ENCODE results near the gene INTS3.
"Not testable (repeated sequence)": the region's sequence is repeated elsewhere in the genome, so short reads cannot be mapped to it uniquely, and the experiment has no call there.

The INTS3 gene

GRCh38 chr1:153724634-153725033 is 3.2 kb upstream of the INTS3 start:
- not testable (repeated sequence) for H3K9me3 ChIP-seq (ENCODE audit: low read length); H2AFZ ChIP-seq (ENCODE audit: low read depth, low read length); H3K4me3 ChIP-seq (ENCODE audit: low read length); H3K27me3 ChIP-seq (ENCODE audit: insufficient read depth, low read length); H3K36me3 ChIP-seq (ENCODE audit: insufficient read depth, low read length)
- H3K4me1 ChIP-seq (ENCODE audit: insufficient read depth, low read length) = peaks cover 14% of the 10 kb centered on the region

DNA sequence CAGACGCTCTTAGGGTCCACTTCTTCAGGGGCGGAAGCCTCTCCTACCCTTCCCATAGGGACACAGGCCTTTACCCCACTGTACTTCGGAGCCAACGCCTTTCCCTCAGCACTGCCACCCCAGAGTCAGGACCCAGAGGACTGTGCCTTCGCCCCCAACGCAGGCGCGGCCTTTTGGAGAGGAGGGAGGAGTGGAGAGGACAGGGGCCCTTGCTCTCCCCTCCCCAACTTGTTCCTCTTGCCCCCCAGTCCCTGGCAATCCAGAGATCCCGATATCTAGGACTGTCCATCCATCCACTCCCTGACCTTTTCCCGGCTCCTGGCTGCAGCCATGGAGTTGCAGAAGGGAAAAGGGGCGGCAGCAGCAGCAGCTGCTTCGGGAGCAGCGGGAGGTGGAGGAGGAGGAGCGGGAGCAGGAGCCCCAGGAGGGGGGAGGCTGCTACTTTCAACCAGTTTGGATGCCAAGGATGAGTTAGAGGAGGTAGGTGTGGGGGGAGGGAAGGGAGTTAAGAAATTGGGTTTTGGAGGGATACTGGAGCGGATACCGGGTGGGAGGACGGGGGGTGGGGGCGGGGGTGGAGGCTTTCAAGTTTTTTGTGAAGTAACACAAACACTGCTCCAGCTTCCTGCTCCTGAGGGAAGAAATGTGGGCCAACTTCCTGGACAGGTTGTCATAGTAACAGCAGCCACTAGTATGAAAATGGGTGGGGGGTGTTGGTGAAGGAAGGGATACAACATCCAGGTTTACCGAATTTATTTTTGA is 636 bp downstream of the INTS3 start:
- Histone ChIP-seq H3K4me1 (ENCODE audit: insufficient read depth, low read length) (peaks cover 27% of the 10 kb centered on the region), H3K9me3 (ENCODE audit: low read length) (no peaks in the 10 kb centered on the region), H3K36me3 (ENCODE audit: insufficient read depth, low read length) (peaks cover 7% of the 10 kb centered on the region), H3K4me3 (ENCODE audit: low read length) (peak overlapping the region; percentile 77), H3K27me3 (ENCODE audit: insufficient read depth, low read length) (no peaks in the 10 kb centered on the region), H2AFZ (ENCODE audit: low read depth, low read length) (no peak overlapping the region)

- Histone ChIP-seq H2AFZ (ENCODE audit: low read depth, low read length) (no peak overlapping the region), H3K4me1 (ENCODE audit: insufficient read depth, low read length) (peaks cover 32% of the 10 kb centered on the region), H3K27me3 (ENCODE audit: insufficient read depth, low read length) (no peaks in the 10 kb centered on the region), H3K36me3 (ENCODE audit: insufficient read depth, low read length) (peaks cover 10% of the 10 kb centered on the region), H3K9me3 (ENCODE audit: low read length) (no peaks in the 10 kb centered on the region), H3K4me3 (ENCODE audit: low read length) (no peak overlapping the region)
Observed at GRCh38 chr1:153730468-153730988, 2.7 kb downstream of the INTS3 start.

- Histone ChIP-seq H3K4me1 (ENCODE audit: insufficient read depth, low read length) (peaks cover 25% of the 10 kb centered on the region), H3K27me3 (ENCODE audit: insufficient read depth, low read length) (no peaks in the 10 kb centered on the region), H3K4me3 (ENCODE audit: low read length) (no peak overlapping the region), H2AFZ (ENCODE audit: low read depth, low read length) (no peak overlapping the region), H3K36me3 (ENCODE audit: insufficient read depth, low read length) (peaks cover 22% of the 10 kb centered on the region), H3K9me3 (ENCODE audit: low read length) (no peaks in the 10 kb centered on the region)
Observed at GRCh38 chr1:153733970-153734369, 6.1 kb downstream of the INTS3 start.

- Histone ChIP-seq H3K4me3 (ENCODE audit: low read length) (no peak overlapping the region), H2AFZ (ENCODE audit: low read depth, low read length) (no peak overlapping the region), H3K36me3 (ENCODE audit: insufficient read depth, low read length) (peaks cover 22% of the 10 kb centered on the region), H3K4me1 (ENCODE audit: insufficient read depth, low read length) (peaks cover 19% of the 10 kb centered on the region), H3K27me3 (ENCODE audit: insufficient read depth, low read length) (no peaks in the 10 kb centered on the region), H3K9me3 (ENCODE audit: low read length) (no peaks in the 10 kb centered on the region)
Observed at GRCh38 chr1:153734396-153735089, 6.7 kb downstream of the INTS3 start.

DNA sequence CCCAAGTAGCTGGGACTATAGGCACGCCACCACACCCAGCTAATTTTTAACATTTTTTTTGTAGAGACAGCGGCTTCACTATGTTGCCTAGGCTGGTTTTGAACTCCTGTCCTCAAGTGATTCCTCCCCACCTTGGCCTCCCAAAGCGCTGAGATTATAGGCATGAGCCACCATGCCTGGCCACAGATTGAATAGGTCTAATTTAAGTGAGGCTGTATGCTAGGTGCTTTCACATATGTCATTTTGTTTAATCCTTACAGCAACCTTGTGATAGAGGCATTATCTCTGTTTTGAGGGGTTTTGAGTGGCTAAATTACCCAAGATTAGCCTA is 7.2 kb downstream of the INTS3 start:
- no peak overlapping the region for H3K4me3 ChIP-seq (ENCODE audit: low read length)
- no peaks in the 10 kb centered on the region for H3K9me3 ChIP-seq (ENCODE audit: low read length)
- H2AFZ ChIP-seq (ENCODE audit: low read depth, low read length) = no peak overlapping the region
- peaks cover 22% of the 10 kb centered on the region for H3K36me3 ChIP-seq (ENCODE audit: insufficient read depth, low read length)
- peaks cover 14% of the 10 kb centered on the region for H3K4me1 ChIP-seq (ENCODE audit: insufficient read depth, low read length)
- H3K27me3 ChIP-seq (ENCODE audit: insufficient read depth, low read length) = no peaks in the 10 kb centered on the region

GRCh38 chr1:153741986-153742385 is 14.1 kb downstream of the INTS3 start:
- Histone ChIP-seq H3K9me3 (ENCODE audit: low read length) (no peaks in the 10 kb centered on the region), H3K4me1 (ENCODE audit: insufficient read depth, low read length) (no peaks in the 10 kb centered on the region), H3K4me3 (ENCODE audit: low read length) (no peak overlapping the region), H3K36me3 (ENCODE audit: insufficient read depth, low read length) (peaks cover 66% of the 10 kb centered on the region), H3K27me3 (ENCODE audit: insufficient read depth, low read length) (no peaks in the 10 kb centered on the region), H2AFZ (ENCODE audit: low read depth, low read length) (no peak overlapping the region)

DNA sequence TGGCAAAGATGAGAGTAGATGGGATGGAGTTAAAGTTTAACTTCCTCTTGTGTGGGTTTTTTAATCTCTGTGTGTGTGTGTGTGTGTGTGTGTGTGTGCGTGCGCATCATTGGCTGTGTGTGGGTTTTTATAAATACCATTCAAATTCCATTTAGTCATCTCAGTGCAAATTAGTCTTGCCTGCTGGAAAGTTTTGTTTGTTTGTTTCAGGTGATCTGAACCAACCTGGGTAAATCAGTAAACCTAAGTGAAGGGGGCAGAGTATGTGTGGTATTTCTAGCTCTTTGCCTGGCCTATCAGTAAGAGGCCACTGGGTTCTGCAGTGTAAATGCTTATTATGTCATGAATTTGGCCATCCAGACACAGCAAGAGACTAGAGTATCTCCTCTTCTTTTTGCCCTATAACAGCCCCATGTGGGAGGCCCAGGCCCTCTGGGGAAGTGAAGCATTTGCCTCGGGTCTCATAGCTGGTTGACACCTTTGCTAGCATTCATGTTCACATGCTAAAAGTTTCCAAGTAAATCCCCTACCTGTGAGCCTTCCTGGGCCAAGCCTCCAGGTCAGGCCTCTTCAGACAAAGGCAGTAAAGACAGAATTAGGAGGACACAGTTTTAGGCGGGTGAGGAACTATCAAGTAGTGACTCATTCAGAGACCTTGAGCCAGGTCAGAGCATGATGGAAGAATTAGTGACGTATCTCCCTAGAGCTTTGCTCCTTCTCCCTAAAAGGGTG is 14.7 kb downstream of the INTS3 start:
- Histone ChIP-seq H3K4me3 (ENCODE audit: low read length) (no peak overlapping the region), H3K36me3 (ENCODE audit: insufficient read depth, low read length) (peaks cover 69% of the 10 kb centered on the region), H3K4me1 (ENCODE audit: insufficient read depth, low read length) (no peaks in the 10 kb centered on the region), H3K9me3 (ENCODE audit: low read length) (no peaks in the 10 kb centered on the region), H2AFZ (ENCODE audit: low read depth, low read length) (no peak overlapping the region), H3K27me3 (ENCODE audit: insufficient read depth, low read length) (no peaks in the 10 kb centered on the region)

DNA sequence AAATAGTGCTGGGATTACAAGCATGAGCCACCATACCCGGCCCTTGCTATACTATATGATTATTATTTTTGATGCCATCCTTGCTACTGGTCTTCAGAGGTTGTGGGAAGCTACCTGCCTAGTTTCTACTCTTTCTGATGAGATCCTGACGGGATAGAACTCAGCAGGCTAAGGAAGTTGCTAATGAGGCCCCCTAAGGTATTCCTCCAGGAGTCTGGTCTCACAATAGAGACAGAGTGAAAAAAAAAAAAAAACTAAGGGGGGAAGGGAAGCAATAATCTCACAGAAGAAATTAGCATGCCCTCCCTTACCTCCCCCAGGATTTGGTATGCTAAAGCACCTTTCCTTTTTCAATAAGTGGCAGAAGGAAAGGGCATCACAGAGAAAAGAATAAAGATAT is 17.6 kb downstream of the INTS3 start:
- H3K9me3 ChIP-seq (ENCODE audit: low read length) = no peaks in the 10 kb centered on the region
- no peak overlapping the region for H2AFZ ChIP-seq (ENCODE audit: low read depth, low read length)
- H3K4me3 ChIP-seq (ENCODE audit: low read length) = no peak overlapping the region
- no peaks in the 10 kb centered on the region for H3K4me1 ChIP-seq (ENCODE audit: insufficient read depth, low read length)
- no peaks in the 10 kb centered on the region for H3K27me3 ChIP-seq (ENCODE audit: insufficient read depth, low read length)
- peaks cover 81% of the 10 kb centered on the region for H3K36me3 ChIP-seq (ENCODE audit: insufficient read depth, low read length)

- Histone ChIP-seq H3K4me1 (ENCODE audit: insufficient read depth, low read length) (no peaks in the 10 kb centered on the region), H3K9me3 (ENCODE audit: low read length) (no peaks in the 10 kb centered on the region), H3K36me3 (ENCODE audit: insufficient read depth, low read length) (peaks cover 80% of the 10 kb centered on the region), H3K27me3 (ENCODE audit: insufficient read depth, low read length) (no peaks in the 10 kb centered on the region), H2AFZ (ENCODE audit: low read depth, low read length) (no peak overlapping the region), H3K4me3 (ENCODE audit: low read length) (no peak overlapping the region)
Observed at GRCh38 chr1:153746174-153746573, 18.3 kb downstream of the INTS3 start.

GRCh38 chr1:153748903-153749302 is 21.1 kb downstream of the INTS3 start:
- Histone ChIP-seq H3K9me3 (ENCODE audit: low read length) (no peaks in the 10 kb centered on the region), H3K4me1 (ENCODE audit: insufficient read depth, low read length) (no peaks in the 10 kb centered on the region), H3K4me3 (ENCODE audit: low read length) (no peak overlapping the region), H3K36me3 (ENCODE audit: insufficient read depth, low read length) (peaks cover 75% of the 10 kb centered on the region), H2AFZ (ENCODE audit: low read depth, low read length) (no peak overlapping the region), H3K27me3 (ENCODE audit: insufficient read depth, low read length) (no peaks in the 10 kb centered on the region)

DNA sequence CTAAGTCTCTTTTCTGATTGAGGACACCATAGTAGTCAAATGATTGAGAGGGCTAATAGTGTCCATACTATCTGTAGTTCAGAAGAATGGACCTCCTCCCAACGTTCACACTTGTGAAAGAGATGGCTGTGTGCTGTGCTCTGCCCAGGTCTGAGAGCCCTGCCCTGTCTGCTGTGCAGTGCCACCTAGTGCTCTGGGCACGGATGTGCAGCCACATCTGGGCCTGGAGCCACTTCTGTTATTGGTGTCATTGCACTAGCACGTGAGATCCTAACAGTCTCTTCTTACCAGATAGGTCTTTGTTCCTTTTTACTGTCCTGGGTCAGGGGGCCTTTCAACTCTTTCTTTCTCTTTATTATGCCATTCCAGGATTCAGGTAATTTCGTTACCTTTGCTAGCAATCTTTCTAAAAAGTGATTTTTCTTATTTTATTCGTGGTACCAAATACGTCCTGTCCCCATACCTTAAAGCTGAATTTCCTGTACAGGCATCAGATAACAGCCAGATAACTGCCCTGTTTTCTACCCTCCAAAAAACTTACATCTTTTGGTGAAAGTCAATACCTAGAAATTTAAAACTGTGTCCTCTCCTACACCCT is 21.7 kb downstream of the INTS3 start:
- Histone ChIP-seq H3K4me1 (ENCODE audit: insufficient read depth, low read length) (no peaks in the 10 kb centered on the region), H3K4me3 (ENCODE audit: low read length) (no peak overlapping the region), H3K27me3 (ENCODE audit: insufficient read depth, low read length) (no peaks in the 10 kb centered on the region), H3K36me3 (ENCODE audit: insufficient read depth, low read length) (peaks cover 75% of the 10 kb centered on the region), H2AFZ (ENCODE audit: low read depth, low read length) (no peak overlapping the region), H3K9me3 (ENCODE audit: low read length) (no peaks in the 10 kb centered on the region)
